Activated CD8-positive, alpha-beta T cell treated with anti-CD3 and anti-CD28 coated beads for 36 hours (primary cell): ENCODE measurements around the gene TXNRD2. TPM values are rescaled to one million over a fixed set of nuclear protein-coding genes. Genes with fewer than 3 reads are reported as not detected.

Experiments
- ATAC-seq: fragments of 200-7000 bp; cut with Tn5 transposase; one replicate; pipeline ENCODE4 v1.10.0; 2021; ENCODE audit warnings: mild to moderate bottlenecking, moderate library complexity
- CTCF ChIA-PET: fragments of 350-600 bp; sonication (Branson Sonifier 250); formaldehyde crosslinking; loops from one replicate; lab custom pipeline; 2021; ENCODE audit warnings: antibody characterized with exemption; lab: Charles Lee
- POLR2A ChIA-PET: fragments of 350-600 bp; sonication (Branson Sonifier 250); formaldehyde crosslinking; loops from one replicate; lab custom pipeline; 2021; ENCODE audit warnings: antibody characterized with exemption; lab: Charles Lee
- DNase-seq: peaks from one replicate; pipeline ENCODE4 v3.0.0-alpha.2; 2020
- H3K27ac Mint-ChIP-seq: one replicate; pipeline ENCODE4 v1.8.0; 2021; ENCODE audit warnings: mild to moderate bottlenecking, mixed read lengths
- H3K27me3 Mint-ChIP-seq: one replicate; pipeline ENCODE4 v1.8.0; 2021; ENCODE audit warnings: mixed read lengths
- H3K36me3 Mint-ChIP-seq: one replicate; pipeline ENCODE4 v1.8.0; 2021; ENCODE audit warnings: low read depth, mixed read lengths
- H3K4me1 Mint-ChIP-seq: one replicate; pipeline ENCODE4 v1.8.0; 2021; ENCODE audit warnings: low read depth, mixed read lengths
- H3K4me3 Mint-ChIP-seq: one replicate; pipeline ENCODE4 v1.8.0; 2021; ENCODE audit warnings: mild to moderate bottlenecking, moderate library complexity, mixed read lengths
- H3K9me3 Mint-ChIP-seq: one replicate; pipeline ENCODE4 v1.8.0; 2021; ENCODE audit warnings: mixed read lengths
- CTCF ChIP-seq: fragments of 200-600 bp; IDR thresholded peaks from one replicate; pipeline ENCODE4 v1.8.0; 2022; ENCODE audit warnings: antibody characterized with exemption, mild to moderate bottlenecking
- intact Hi-C: fragments of 100-400 bp; cut with micrococcal nuclease; formaldehyde crosslinking; loops from one replicate; pipeline ENCODE4 v1.10.0; 2022
- total RNA-seq, 2 experiments: library from RNA; stranded (reverse); gene quantifications; one replicate each; pipeline ENCODE4 v1.2.3, GENCODE V29; 2021

The TXNRD2 gene
- total RNA-seq, 2 experiments from 2014 or later, result 18.0 to 18.5 TPM

- ChIA-PET CTCF (interaction anchor here (0.6 to 1.0 kb wide), 3 partner anchors 21 to 137 kb away, joined by 3 to 6 read pairs (median 5); no protein-coding TSS in a partner anchor), POLR2A (interaction anchor here (0.8 to 1.4 kb wide), 2 partner anchors 20 to 26 kb away, joined by 3 read pairs; no protein-coding TSS in a partner anchor)
- H3K9me3 Mint-ChIP-seq, result no peaks in the 10 kb centered on the region
- H3K4me3 Mint-ChIP-seq, result no peak overlapping the region
- no peak overlapping the region for H3K27ac Mint-ChIP-seq
- H3K4me1 Mint-ChIP-seq, result no peaks in the 10 kb centered on the region
- TF ChIP-seq CTCF, result no peak
- intact Hi-C loops, result no loop called here
- H3K27me3 Mint-ChIP-seq, result no peaks in the 10 kb centered on the region
- ATAC-seq (no peak), DNase-seq (no peak)
- peaks cover 1% of the 10 kb centered on the region for H3K36me3 Mint-ChIP-seq
Observed at GRCh38 chr22:19866665-19867009, 75.0 kb downstream of the TXNRD2 start.

GRCh38 chr22:19865141-19865829, 76.3 kb downstream of the TXNRD2 start:
- DNase-seq, result no peak
- Mint-ChIP-seq H3K9me3 (no peaks in the 10 kb centered on the region), H3K4me3 (no peak overlapping the region), H3K27ac (no peak overlapping the region), H3K27me3 (no peaks in the 10 kb centered on the region), H3K36me3 (peaks cover 1% of the 10 kb centered on the region), H3K4me1 (no peaks in the 10 kb centered on the region)
- ChIA-PET CTCF (interaction anchor here (1.0 to 1.6 kb wide), 4 partner anchors 9 to 135 kb away, joined by 3 to 4 read pairs (median 4); no protein-coding TSS in a partner anchor), POLR2A (interaction anchor here (2.1 kb wide), 1 partner anchor 10 kb away, joined by 9 read pairs; the partner anchor contains the start of genes GNB1L and RTL10)
- no peak for ATAC-seq
- intact Hi-C loops, result no loop called here
- TF ChIP-seq CTCF, result no peak

GRCh38 chr22:19864538-19865106, 77.0 kb downstream of the TXNRD2 start:
- POLR2A ChIA-PET, result interaction anchor here (0.8 to 2.1 kb wide), 2 partner anchors 10 to 28 kb away, joined by 3 to 9 read pairs; partner anchors contain the start of genes GNB1L and RTL10
- intact Hi-C loops, result no loop called here
- CTCF ChIA-PET, result interaction anchor here (1.0 to 1.6 kb wide), 4 partner anchors 8 to 134 kb away, joined by 3 to 4 read pairs (median 4); no protein-coding TSS in a partner anchor
- H3K9me3 Mint-ChIP-seq, result no peaks in the 10 kb centered on the region
- DNase-seq (no peak), ATAC-seq (no peak)
- TF ChIP-seq CTCF, result no peak
- no peaks in the 10 kb centered on the region for H3K27me3 Mint-ChIP-seq
- peaks cover 1% of the 10 kb centered on the region for H3K36me3 Mint-ChIP-seq
- H3K27ac Mint-ChIP-seq, result no peak overlapping the region
- peaks cover 3% of the 10 kb centered on the region for H3K4me1 Mint-ChIP-seq
- no peak overlapping the region for H3K4me3 Mint-ChIP-seq

GRCh38 chr22:19863571-19863970, 78.0 kb downstream of the TXNRD2 start:
- H3K36me3 Mint-ChIP-seq, result peaks cover 1% of the 10 kb centered on the region
- H3K4me1 Mint-ChIP-seq, result peaks cover 3% of the 10 kb centered on the region
- CTCF ChIA-PET, result interaction anchor here (0.9 kb wide), 1 partner anchor 17 kb away, joined by 3 read pairs; no protein-coding TSS in a partner anchor
- H3K9me3 Mint-ChIP-seq, result no peaks in the 10 kb centered on the region
- no peaks in the 10 kb centered on the region for H3K27me3 Mint-ChIP-seq
- no peak for TF ChIP-seq CTCF
- intact Hi-C loops, result no loop called here
- H3K27ac Mint-ChIP-seq, result no peak overlapping the region
- H3K4me3 Mint-ChIP-seq, result no peak overlapping the region
- DNase-seq, result no peak
- no peak for ATAC-seq
- POLR2A ChIA-PET, result interaction anchor here (0.8 to 2.1 kb wide), 2 partner anchors 9 to 20 kb away, joined by 3 to 9 read pairs; partner anchors contain the start of genes GNB1L and RTL10
